HL-60 (cell line): Measurements from ENCODE around the gene TBX18.

Source experiments
- DNase-seq, 2 experiments: peaks; one replicate each; pipeline ENCODE4 v3.0.0-alpha.2; 2010 to 2020; ENCODE audit warnings: low read depth in 1 of 2, low spot score in 1 of 2
- H3K27ac ChIP-seq: fragments of 250-450 bp; sonication (Bioruptor Pico); replicated peaks from 2 replicates; pipeline ENCODE4 v1.5.1; 2020; ENCODE audit warnings: mild to moderate bottlenecking, moderate library complexity
- H3K27me3 ChIP-seq: fragments of 250-450 bp; sonication (Bioruptor Pico); 2 replicates; pipeline ENCODE4 v1.5.1; 2021; ENCODE audit warnings: mild to moderate bottlenecking, moderate library complexity; ENCODE audit not compliant: insufficient read depth, poor library complexity, severe bottlenecking
- H3K4me3 ChIP-seq: replicated peaks from 2 replicates; pipeline ENCODE4 v1.5.1; 2011; ENCODE audit warnings: mild to moderate bottlenecking, control low read depth, low read length; ENCODE audit not compliant: insufficient read depth
- GABPA ChIP-seq: IDR thresholded peaks from 2 replicates; pipeline ENCODE4 v1.6.1; 2012; ENCODE audit warnings: low read depth
- POLR2AphosphoS5 ChIP-seq: IDR thresholded peaks from 2 replicates; pipeline ENCODE4 v1.6.1; 2012; ENCODE audit warnings: low read depth
- SPI1 ChIP-seq: IDR thresholded peaks from 2 replicates; pipeline ENCODE4 v1.6.1; 2012; ENCODE audit warnings: low read depth, mild to moderate bottlenecking, borderline replicate concordance
- TF ChIP-seq, protein P1 (sequence below): IDR thresholded peaks from 2 replicates; pipeline ENCODE4 v1.6.1; 2012; ENCODE audit warnings: low read depth; ENCODE audit not compliant: insufficient replicate concordance
- TF ChIP-seq, protein P2 (sequence below): IDR thresholded peaks from one replicate; pipeline ENCODE4 v1.5.1; 2011; ENCODE audit warnings: low read length, control low read depth, inconsistent platforms; ENCODE audit not compliant: insufficient read depth

Gene TBX18

DNA sequence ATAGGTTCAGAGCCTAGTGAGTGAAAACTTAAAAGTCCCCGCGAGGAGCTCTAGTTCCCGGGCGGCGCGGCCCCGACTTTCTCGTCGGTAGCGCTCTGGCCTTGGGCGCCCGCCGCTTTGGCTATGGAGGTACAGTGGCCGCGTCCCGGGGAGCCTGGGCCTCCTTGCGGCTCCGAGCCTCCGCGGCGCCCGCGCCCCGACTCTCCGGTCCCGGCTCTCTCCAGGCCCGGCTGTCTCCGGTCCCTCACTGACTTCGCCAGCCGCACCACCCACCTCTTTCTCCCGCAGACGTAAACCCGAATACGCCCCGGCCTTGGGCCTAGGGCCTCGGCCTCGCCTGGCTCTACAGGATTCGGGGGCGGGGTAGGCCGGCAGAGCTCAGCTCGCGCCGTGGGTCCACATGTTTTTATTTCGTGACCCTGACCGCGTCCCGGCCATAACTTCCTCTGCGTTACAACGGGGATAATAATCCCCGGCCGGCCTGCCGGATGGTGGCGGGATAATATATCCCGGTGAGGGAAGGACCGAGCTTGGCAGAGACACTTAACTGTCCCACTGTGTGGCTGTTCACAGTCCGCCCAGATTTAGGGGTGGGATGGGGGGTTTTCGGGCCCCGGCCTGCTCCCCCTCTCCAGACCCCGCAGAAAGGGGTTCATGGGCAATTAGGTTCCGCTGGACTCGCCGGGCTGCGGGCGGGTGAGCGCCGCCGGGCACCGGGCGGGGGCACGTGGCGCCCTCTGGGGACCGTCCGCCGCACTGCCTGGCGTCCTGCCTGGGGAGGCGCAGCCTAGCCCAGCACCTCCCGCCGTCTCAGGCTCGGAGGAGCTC lies 10.0 kb upstream of the TBX18 start:
- no peak overlapping the region for H3K27ac ChIP-seq
- peaks cover 61% of the 10 kb centered on the region for H3K27me3 ChIP-seq
- peak in 1 of 2 experiments; percentile 31 for DNase-seq
- TF ChIP-seq, protein P1, sequence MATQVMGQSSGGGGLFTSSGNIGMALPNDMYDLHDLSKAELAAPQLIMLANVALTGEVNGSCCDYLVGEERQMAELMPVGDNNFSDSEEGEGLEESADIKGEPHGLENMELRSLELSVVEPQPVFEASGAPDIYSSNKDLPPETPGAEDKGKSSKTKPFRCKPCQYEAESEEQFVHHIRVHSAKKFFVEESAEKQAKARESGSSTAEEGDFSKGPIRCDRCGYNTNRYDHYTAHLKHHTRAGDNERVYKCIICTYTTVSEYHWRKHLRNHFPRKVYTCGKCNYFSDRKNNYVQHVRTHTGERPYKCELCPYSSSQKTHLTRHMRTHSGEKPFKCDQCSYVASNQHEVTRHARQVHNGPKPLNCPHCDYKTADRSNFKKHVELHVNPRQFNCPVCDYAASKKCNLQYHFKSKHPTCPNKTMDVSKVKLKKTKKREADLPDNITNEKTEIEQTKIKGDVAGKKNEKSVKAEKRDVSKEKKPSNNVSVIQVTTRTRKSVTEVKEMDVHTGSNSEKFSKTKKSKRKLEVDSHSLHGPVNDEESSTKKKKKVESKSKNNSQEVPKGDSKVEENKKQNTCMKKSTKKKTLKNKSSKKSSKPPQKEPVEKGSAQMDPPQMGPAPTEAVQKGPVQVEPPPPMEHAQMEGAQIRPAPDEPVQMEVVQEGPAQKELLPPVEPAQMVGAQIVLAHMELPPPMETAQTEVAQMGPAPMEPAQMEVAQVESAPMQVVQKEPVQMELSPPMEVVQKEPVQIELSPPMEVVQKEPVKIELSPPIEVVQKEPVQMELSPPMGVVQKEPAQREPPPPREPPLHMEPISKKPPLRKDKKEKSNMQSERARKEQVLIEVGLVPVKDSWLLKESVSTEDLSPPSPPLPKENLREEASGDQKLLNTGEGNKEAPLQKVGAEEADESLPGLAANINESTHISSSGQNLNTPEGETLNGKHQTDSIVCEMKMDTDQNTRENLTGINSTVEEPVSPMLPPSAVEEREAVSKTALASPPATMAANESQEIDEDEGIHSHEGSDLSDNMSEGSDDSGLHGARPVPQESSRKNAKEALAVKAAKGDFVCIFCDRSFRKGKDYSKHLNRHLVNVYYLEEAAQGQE = no peak
- TF ChIP-seq, protein P2, sequence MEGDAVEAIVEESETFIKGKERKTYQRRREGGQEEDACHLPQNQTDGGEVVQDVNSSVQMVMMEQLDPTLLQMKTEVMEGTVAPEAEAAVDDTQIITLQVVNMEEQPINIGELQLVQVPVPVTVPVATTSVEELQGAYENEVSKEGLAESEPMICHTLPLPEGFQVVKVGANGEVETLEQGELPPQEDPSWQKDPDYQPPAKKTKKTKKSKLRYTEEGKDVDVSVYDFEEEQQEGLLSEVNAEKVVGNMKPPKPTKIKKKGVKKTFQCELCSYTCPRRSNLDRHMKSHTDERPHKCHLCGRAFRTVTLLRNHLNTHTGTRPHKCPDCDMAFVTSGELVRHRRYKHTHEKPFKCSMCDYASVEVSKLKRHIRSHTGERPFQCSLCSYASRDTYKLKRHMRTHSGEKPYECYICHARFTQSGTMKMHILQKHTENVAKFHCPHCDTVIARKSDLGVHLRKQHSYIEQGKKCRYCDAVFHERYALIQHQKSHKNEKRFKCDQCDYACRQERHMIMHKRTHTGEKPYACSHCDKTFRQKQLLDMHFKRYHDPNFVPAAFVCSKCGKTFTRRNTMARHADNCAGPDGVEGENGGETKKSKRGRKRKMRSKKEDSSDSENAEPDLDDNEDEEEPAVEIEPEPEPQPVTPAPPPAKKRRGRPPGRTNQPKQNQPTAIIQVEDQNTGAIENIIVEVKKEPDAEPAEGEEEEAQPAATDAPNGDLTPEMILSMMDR = peak; percentile 12
- TF ChIP-seq GABPA = peak; percentile 23; the same call in 1 of the 2 replicates
- H3K4me3 ChIP-seq = peak overlapping the region; percentile 8

DNA sequence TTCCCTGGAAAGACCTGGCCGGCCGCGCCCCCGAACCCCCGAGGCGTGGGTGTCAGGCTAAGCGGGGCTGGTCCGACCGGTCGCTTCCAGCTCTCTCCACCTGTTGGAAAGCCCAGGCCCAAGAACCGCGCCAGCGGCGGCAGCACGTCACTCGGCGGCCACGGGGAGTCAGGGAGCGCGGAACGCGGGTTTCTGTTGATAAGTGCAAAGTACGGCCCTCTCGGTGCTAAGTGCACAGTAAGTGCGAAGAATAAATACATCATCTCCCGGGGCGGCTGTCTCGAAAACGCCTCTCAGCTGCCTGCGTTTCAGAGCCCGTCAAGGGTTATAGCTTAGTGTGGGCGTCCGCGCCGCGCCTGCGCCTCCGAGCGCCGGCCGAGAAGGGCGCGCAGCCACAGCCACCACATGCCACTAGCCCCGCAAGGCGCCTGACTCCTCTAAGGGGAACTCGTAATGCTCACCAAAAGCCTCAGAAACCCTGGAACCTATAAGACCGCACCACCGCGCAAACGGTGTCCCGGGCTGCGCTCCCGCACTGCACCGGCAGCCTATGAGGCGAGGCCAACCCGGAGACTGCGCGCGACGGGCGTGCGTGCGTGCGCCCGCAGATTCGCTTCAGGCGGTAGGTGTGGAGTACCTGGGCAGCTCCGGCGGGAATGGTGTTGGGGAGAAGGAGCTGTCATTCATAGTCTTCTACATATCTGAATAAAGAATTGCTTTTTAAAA lies 9.2 kb upstream of the TBX18 start:
- H3K27me3 ChIP-seq = peaks cover 66% of the 10 kb centered on the region
- H3K4me3 ChIP-seq = no peak overlapping the region
- TF ChIP-seq, protein P1 = no peak
- no peak for TF ChIP-seq SPI1
- no peak for TF ChIP-seq GABPA
- TF ChIP-seq POLR2AphosphoS5 = no peak
- no peak overlapping the region for H3K27ac ChIP-seq
- peak in 1 of 2 experiments; percentile 22 for DNase-seq

DNA sequence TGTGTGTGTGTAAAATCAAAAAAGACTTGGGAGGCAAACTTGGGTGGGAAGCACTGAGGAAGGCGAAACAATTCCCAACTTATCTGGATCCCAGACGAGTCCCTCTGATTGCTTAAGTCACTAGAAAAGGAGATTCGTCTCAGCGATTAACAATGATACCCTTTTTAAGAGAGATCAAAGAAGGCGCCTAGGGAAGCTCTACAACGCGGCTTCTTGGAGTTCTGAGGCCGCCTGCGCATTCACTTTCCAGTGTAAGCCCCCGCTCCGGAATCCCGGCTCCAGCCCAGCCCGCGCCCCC lies 8.7 kb upstream of the TBX18 start:
- no peak overlapping the region for H3K27ac ChIP-seq
- H3K27me3 ChIP-seq = peaks cover 70% of the 10 kb centered on the region
- H3K4me3 ChIP-seq = no peak overlapping the region
- TF ChIP-seq, protein P2 = no peak
- TF ChIP-seq GABPA = no peak
- TF ChIP-seq, protein P1 = no peak
- TF ChIP-seq SPI1 = no peak
- no peak for TF ChIP-seq POLR2AphosphoS5
- no peak for DNase-seq
